Neural cell (in vitro differentiated cells): ENCODE results near the gene SPSB3. TPM values are rescaled to one million over a fixed set of nuclear protein-coding genes. Genes with fewer than 3 reads are reported as not detected.

Experiments used
- H2AFZ ChIP-seq: fragments of 200-600, 300-800 bp; sonication (generic), shearing (Covaris generic); 2 replicates; pipeline ENCODE4 v1.6.0; 2014; ENCODE audit warnings: low read depth, mild to moderate bottlenecking, antibody characterized with exemption, low read length, moderate library complexity
- H3F3A ChIP-seq: fragments of 200-600 bp; shearing (Covaris generic); 2 replicates; pipeline ENCODE4 v1.6.1; 2016; ENCODE audit warnings: mild to moderate bottlenecking, moderate library complexity, mixed read lengths, antibody characterized with exemption, low read length; ENCODE audit not compliant: insufficient read depth, poor library complexity, severe bottlenecking
- H3K27ac ChIP-seq: fragments of 200-600, 300-800 bp; sonication (generic), shearing (Covaris generic); 2 replicates; pipeline ENCODE4 v1.5.1; 2014; ENCODE audit warnings: mild to moderate bottlenecking, low read length, moderate library complexity
- H3K27me3 ChIP-seq: fragments of 300-800, 200-600 bp; sonication (generic), shearing (Covaris generic); 2 replicates; pipeline ENCODE4 v1.6.0; 2014; ENCODE audit warnings: mild to moderate bottlenecking, low read depth, low read length, moderate library complexity; ENCODE audit not compliant: insufficient read depth
- H3K36me3 ChIP-seq: fragments of 300-800, 200-600 bp; sonication (generic), shearing (Covaris generic); 2 replicates; pipeline ENCODE4 v1.5.1; 2014; ENCODE audit warnings: mild to moderate bottlenecking, antibody characterized with exemption, low read length, moderate library complexity; ENCODE audit not compliant: insufficient read depth
- H3K4me2 ChIP-seq: fragments of 300-800, 200-600 bp; sonication (generic), shearing (Covaris generic); 2 replicates; pipeline ENCODE4 v1.6.0; 2014; ENCODE audit warnings: mild to moderate bottlenecking, low read length
- H3K4me3 ChIP-seq: fragments of 300-800, 200-600 bp; sonication (generic), shearing (Covaris generic); 2 replicates; pipeline ENCODE4 v1.5.1; 2014; ENCODE audit warnings: mild to moderate bottlenecking, low read length, moderate library complexity
- H3K79me2 ChIP-seq: fragments of 200-600 bp; shearing (Covaris generic); replicated peaks from 2 replicates; pipeline ENCODE4 v1.6.0; 2014; ENCODE audit warnings: mild to moderate bottlenecking, low read length, moderate library complexity; ENCODE audit not compliant: insufficient read depth
- H3K9ac ChIP-seq: fragments of 300-800, 200-600 bp; sonication (generic), shearing (Covaris generic); 2 replicates; pipeline ENCODE4 v1.6.1; 2016; ENCODE audit warnings: mild to moderate bottlenecking, low read length, mixed read lengths
- H3K9me2 ChIP-seq: fragments of 200-600 bp; shearing (Covaris generic); 2 replicates; pipeline ENCODE4 v1.6.1; 2016; ENCODE audit warnings: mild to moderate bottlenecking, low read length, mixed read lengths; ENCODE audit not compliant: insufficient read depth
- H3K9me3 ChIP-seq: fragments of 200-600, 300-800 bp; sonication (generic), shearing (Covaris generic); 2 replicates; pipeline ENCODE4 v1.6.1; 2016; ENCODE audit warnings: mild to moderate bottlenecking, mixed run types, low read length, moderate library complexity, mixed read lengths
- H4K20me1 ChIP-seq: fragments of 200-600 bp; shearing (Covaris generic); 2 replicates; pipeline ENCODE4 v1.6.1; 2016; ENCODE audit warnings: mild to moderate bottlenecking, mixed run types; ENCODE audit not compliant: insufficient read depth
- CTCF ChIP-seq: fragments of 450-650 bp; IDR thresholded peaks from 2 replicates; pipeline ENCODE4 v1.5.1; 2014; ENCODE audit warnings: antibody characterized with exemption, mild to moderate bottlenecking, moderate library complexity; ENCODE audit not compliant: poor library complexity, severe bottlenecking
- EP300 ChIP-seq: fragments of 450-650 bp; conservative IDR thresholded peaks from 2 replicates; pipeline ENCODE4 v1.6.1; 2014; ENCODE audit warnings: antibody characterized with exemption, mild to moderate bottlenecking, moderate library complexity; ENCODE audit not compliant: poor library complexity, severe bottlenecking
- EZH2 ChIP-seq: fragments of 200-600, 300-800 bp; shearing (Covaris generic), sonication (generic); IDR thresholded peaks from 2 replicates; pipeline ENCODE4 v1.6.1; 2014; ENCODE audit warnings: antibody characterized with exemption, low read length, borderline replicate concordance, mild to moderate bottlenecking; ENCODE audit not compliant: insufficient read depth, poor library complexity, severe bottlenecking
- MXI1 ChIP-seq: fragments of 450-650 bp; conservative IDR thresholded peaks from 2 replicates; pipeline ENCODE4 v1.6.1; 2014; ENCODE audit warnings: antibody characterized with exemption, mild to moderate bottlenecking; ENCODE audit not compliant: poor library complexity, severe bottlenecking
- POLR2AphosphoS5 ChIP-seq: IDR thresholded peaks from 2 replicates; pipeline ENCODE4 v1.6.1; 2012
- RAD21 ChIP-seq: fragments of 450-650 bp; conservative IDR thresholded peaks from 2 replicates; pipeline ENCODE4 v1.6.1; 2014; ENCODE audit warnings: antibody characterized with exemption, mild to moderate bottlenecking, moderate library complexity
- REST ChIP-seq: IDR thresholded peaks from 2 replicates; pipeline ENCODE4 v1.6.1; 2012; ENCODE audit warnings: borderline replicate concordance
- SMC3 ChIP-seq: fragments of 450-650 bp; conservative IDR thresholded peaks from 2 replicates; pipeline ENCODE4 v1.6.1; 2014; ENCODE audit warnings: antibody characterized with exemption, mild to moderate bottlenecking, moderate library complexity; ENCODE audit not compliant: poor library complexity
- TAF1 ChIP-seq: IDR thresholded peaks from 2 replicates; pipeline ENCODE4 v1.6.1; 2012; ENCODE audit warnings: low read depth
- polyA plus RNA-seq: library from polyadenylated mRNA; depleted of rRNA; stranded (reverse); fragments of >200 nt; gene quantifications from 2 replicates; pipeline ENCODE4 v1.2.3, GENCODE V29; 2014

The SPSB3 gene
- polyA plus RNA-seq, 1 donor from 2014 or later = 315 TPM

- H3F3A ChIP-seq = no peaks in the 10 kb centered on the region
- no peaks in the 10 kb centered on the region for H3K79me2 ChIP-seq
- no peak for TF ChIP-seq EZH2
- TF ChIP-seq TAF1 = no peak
- TF ChIP-seq MXI1 = no peak
- no peak for TF ChIP-seq SMC3
- TF ChIP-seq REST = no peak
- no peak for TF ChIP-seq POLR2AphosphoS5
- TF ChIP-seq RAD21 = no peak
- TF ChIP-seq EP300 = no peak
- TF ChIP-seq CTCF = no peak
- H3K9me2 ChIP-seq = no peaks in the 10 kb centered on the region
- H3K27me3 ChIP-seq = no peaks in the 10 kb centered on the region
- no peak overlapping the region for H3K4me2 ChIP-seq
- H2AFZ ChIP-seq = no peak overlapping the region
- H3K27ac ChIP-seq = no peak overlapping the region
- H4K20me1 ChIP-seq = no peaks in the 10 kb centered on the region
- H3K4me3 ChIP-seq = no peak overlapping the region
- H3K9me3 ChIP-seq = no peaks in the 10 kb centered on the region
- H3K36me3 ChIP-seq = no peaks in the 10 kb centered on the region
- no peak overlapping the region for H3K9ac ChIP-seq
Observed at GRCh38 chr16:1740781-1741490, 41.4 kb downstream of the SPSB3 start.

- no peaks in the 10 kb centered on the region for H3K9me3 ChIP-seq
- no peaks in the 10 kb centered on the region for H3K79me2 ChIP-seq
- H3F3A ChIP-seq = no peaks in the 10 kb centered on the region
- H3K9ac ChIP-seq = no peak overlapping the region
- H3K27ac ChIP-seq = no peak overlapping the region
- H3K36me3 ChIP-seq = no peaks in the 10 kb centered on the region
- TF ChIP-seq REST (no peak), EZH2 (no peak), RAD21 (no peak), CTCF (no peak), TAF1 (no peak), SMC3 (no peak)
- no peak overlapping the region for H2AFZ ChIP-seq
- H3K4me3 ChIP-seq = no peak overlapping the region
- no peaks in the 10 kb centered on the region for H3K9me2 ChIP-seq
- H3K4me2 ChIP-seq = no peak overlapping the region
- no peaks in the 10 kb centered on the region for H4K20me1 ChIP-seq
- no peaks in the 10 kb centered on the region for H3K27me3 ChIP-seq
Observed at GRCh38 chr16:1740234-1740633, 42.1 kb downstream of the SPSB3 start.
